HEK293 (cell line): Measurements from ENCODE around the gene NOC4L.

ENCODE experiments used
- YY1 ChIP-seq: fragments of 450-650 bp; formaldehyde crosslinking; IDR thresholded peaks from 2 replicates; pipeline ENCODE4 v1.5.1; 2018; ENCODE audit warnings: missing biosample characterization, missing genetic modification characterization
- ZNF521 ChIP-seq: fragments of 450-650 bp; formaldehyde crosslinking; IDR thresholded peaks from 2 replicates; pipeline ENCODE4 v1.5.1; 2017; ENCODE audit warnings: missing biosample characterization, mild to moderate bottlenecking, missing genetic modification characterization

DNA sequence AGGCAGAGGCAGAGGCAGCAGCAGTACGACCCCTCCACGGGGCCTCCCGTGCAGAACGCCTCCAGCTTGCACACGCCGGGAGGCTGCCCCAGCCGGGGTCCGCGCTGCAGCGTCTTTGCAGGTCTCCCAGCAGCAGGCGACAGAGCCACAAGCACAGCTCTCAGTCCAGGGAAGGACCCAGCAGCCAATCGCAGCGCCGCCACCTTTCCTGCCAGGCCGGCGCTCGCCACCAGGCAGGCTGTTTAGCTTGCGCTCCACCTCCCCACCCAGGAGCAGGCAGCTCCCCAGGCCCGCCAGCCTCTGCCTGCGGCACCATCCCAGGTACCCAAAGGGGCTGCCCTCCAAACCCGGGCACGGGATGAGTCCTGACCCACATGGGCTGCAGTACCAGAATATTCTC lies 25.4 kb upstream of the NOC4L start:
- TF ChIP-seq YY1 (tag by site-specific recombination) = no peak
- TF ChIP-seq ZNF521 (tag by site-specific recombination) = no peak
